Adrenal gland (tissue), 5 donors: ENCODE data around the gene LGALS4.

Experiments
- CTCF ChIP-seq, 6 experiments: fragments of 450-650 bp in 4 of 6; fragments of 200-600 bp in 2 of 6; sonication (generic) in 1 of 6; IDR thresholded peaks; 1 replicate in 5 of 6; 2 replicates in 1 of 6; pipeline versions ENCODE4 v1.5.1 to v1.8.0; 2016 to 2021; ENCODE audit warnings: antibody characterized with exemption in 6 of 6, mild to moderate bottlenecking in 2 of 6, moderate library complexity in 1 of 6
- POLR2A ChIP-seq, 2 donors: fragments of 450-650 bp; IDR thresholded peaks; one replicate each; pipeline ENCODE4 v1.6.1; 2017; ENCODE audit warnings: antibody characterized with exemption in 2 of 2, mild to moderate bottlenecking in 2 of 2, moderate library complexity in 1 of 2
- donor health status: DM: no; HTN: no; CAD: no.

- TF ChIP-seq POLR2A (IDR thresholded peaks at IDR 0.05) (no peak), CTCF (IDR thresholded peaks at IDR 0.05) (no peak)
Measured at GRCh38 chr19:38834590-38834989, 21.8 kb upstream of the LGALS4 start.
